ENCODE data around the gene TP53I13. TPM values are rescaled to one million over a fixed set of nuclear protein-coding genes. Genes with fewer than 3 reads are reported as not detected.

The TP53I13 gene
- total and polyA plus RNA-seq, 2 donors (not counting 3 experiments of a cell fraction or from before 2014, with no cell fraction given): 41.1 to 42.7 TPM

- Histone ChIP-seq H3K27me3 (ENCODE audit: control insufficient read depth in 2 of 2, insufficient read depth in 2 of 2, low read length in 2 of 2) (no peaks in the 10 kb centered on the region), H4K20me1 (replicated peaks; ENCODE audit: control insufficient read depth, extremely low read depth, insufficient read depth, low read length) (no peaks in the 10 kb centered on the region), H2AFZ (ENCODE audit: low read depth, low read length) (peak within 1 kb of the TSS; percentile 67), H3K27ac (ENCODE audit: insufficient read depth, low read depth, low read length) (peak within 1 kb of the TSS; percentile 21), H3K9me3 (replicated peaks; ENCODE audit: control insufficient read depth, insufficient read depth, low read length) (no peaks in the 10 kb centered on the region), H3K4me3 (replicated peaks in 1 of 3; ENCODE audit: insufficient read depth in 1 of 3, low read depth in 1 of 3, low read length in 3 of 3) (peak within 1 kb of the TSS; percentile 51 to 64 (median 59)), H3K36me3 (ENCODE audit: control insufficient read depth in 2 of 2, extremely low read depth in 1 of 2, insufficient read depth in 2 of 2, low read length in 2 of 2) (no peaks in the 10 kb centered on the region), H3K79me2 (ENCODE audit: control insufficient read depth, insufficient read depth, low read length) (peaks cover 21% of the 10 kb centered on the region), H3K9ac (replicated peaks; ENCODE audit: extremely low read depth, insufficient read depth, low read length) (peak within 1 kb of the TSS; percentile 29), H3K4me1 (ENCODE audit: control insufficient read depth, extremely low read depth, insufficient read depth, low read length) (peaks cover 44% of the 10 kb centered on the region), H3K9me1 (replicated peaks; ENCODE audit: control insufficient read depth, extremely low read depth, insufficient read depth, low read length) (no peaks in the 10 kb centered on the region), H3K4me2 (ENCODE audit: insufficient read depth, low read length) (peak within 1 kb of the TSS; percentile 57)
- POLR2A ChIA-PET: interaction anchor here (0.7 kb wide), 1 partner anchor 23 kb away, joined by 3 read pairs; no protein-coding TSS in a partner anchor
- DNase-seq (ENCODE audit: low read depth, low spot score): no peak
- dilution Hi-C loops (cut with MboI; ENCODE audit: extremely low pct_ligation_motif_present, low sequenced_read_pairs): no loop called here
- intact Hi-C loops (cut with micrococcal nuclease): loop anchor here (5.0 kb wide), 1 partner anchor 301 kb away; the partner anchor contains the start of gene NUFIP2
- CTCF ChIA-PET: interaction anchor here (0.6 to 9.2 kb wide), 14 partner anchors 14 to 500 kb away, joined by 3 to 152 read pairs (median 6); partner anchors contain the start of genes ABHD15 and TP53I13
- no TSS peak for BruUV-seq (replicated peaks)
- FAIRE-seq: peak; percentile 56
- TF ChIP-seq JUN (IDR thresholded peaks at IDR 0.05; ENCODE audit: borderline replicate concordance, insufficient read depth, insufficient read length, low read depth) (no peak), GATA2 (IDR thresholded peaks at IDR 0.05; ENCODE audit: insufficient read depth, insufficient read length, low read depth, low read length) (no peak), POLR2AphosphoS5 (IDR thresholded peaks at IDR 0.05; ENCODE audit: insufficient read depth, low read depth, low read length) (peak; percentile 22), MYC (IDR thresholded peaks at IDR 0.05; ENCODE audit: low read depth, low read length) (no peak)
Measured at GRCh38 chr17:29592850-29593551, 24.5 kb downstream of the TP53I13 start, which contains the start of gene ANKRD13B. Gene ANKRD13B, plus strand, starts transcription at chr17:29593132. Its CDS starts 490 bp downstream, at chr17:29593622.
